GM18520 (cell line): ENCODE measurements around the gene CHEK2.
"Not testable (repeated sequence)": the region's sequence is repeated elsewhere in the genome, so short reads cannot be mapped to it uniquely, and the experiment has no call there.

Experiments used
- ATAC-seq: cut with Tn5 transposase; IDR thresholded peaks from one replicate; pipeline ENCODE4 v1.9.1; 2021; ENCODE audit not compliant: unreplicated experiment

CHEK2 gene

GRCh38 chr22:28742562-28742962, 942 bp upstream of the CHEK2 start:
- no peak for ATAC-seq

GRCh38 chr22:28741200-28741784, 328 bp downstream of the CHEK2 start:
- no peak for ATAC-seq

GRCh38 chr22:28738876-28739275, 2.7 kb downstream of the CHEK2 start:
- ATAC-seq = not testable (repeated sequence)

- ATAC-seq = no peak
These were observed 3.9 kb downstream of the CHEK2 start for GRCh38 chr22:28737701-28738100.

- no peak for ATAC-seq
These were observed 5.1 kb downstream of the CHEK2 start for GRCh38 chr22:28736301-28737155.

GRCh38 chr22:28734393-28734792, 7.2 kb downstream of the CHEK2 start:
- ATAC-seq = no peak

GRCh38 chr22:28730179-28730578, 11.4 kb downstream of the CHEK2 start:
- no peak for ATAC-seq

- no peak for ATAC-seq
These were observed 12.9 kb downstream of the CHEK2 start for GRCh38 chr22:28728621-28729313.

- ATAC-seq = no peak
These were observed 13.6 kb downstream of the CHEK2 start for GRCh38 chr22:28728002-28728401.

- ATAC-seq = no peak
These were observed 23.6 kb downstream of the CHEK2 start for GRCh38 chr22:28718044-28718443.

GRCh38 chr22:28716686-28717085, 24.9 kb downstream of the CHEK2 start:
- no peak for ATAC-seq

- ATAC-seq = no peak
These were observed 26.0 kb downstream of the CHEK2 start for GRCh38 chr22:28715611-28716010.

- ATAC-seq = no peak
These were observed 27.5 kb downstream of the CHEK2 start for GRCh38 chr22:28714043-28714628.

- no peak for ATAC-seq
These were observed 29.5 kb downstream of the CHEK2 start for GRCh38 chr22:28711820-28712777.

- no peak for ATAC-seq
These were observed 30.3 kb downstream of the CHEK2 start for GRCh38 chr22:28711341-28711740.

- no peak for ATAC-seq
These were observed 30.9 kb downstream of the CHEK2 start for GRCh38 chr22:28710576-28711191.

- no peak for ATAC-seq
These were observed 31.5 kb downstream of the CHEK2 start for GRCh38 chr22:28710107-28710506.

- ATAC-seq = no peak
These were observed 34.8 kb downstream of the CHEK2 start for GRCh38 chr22:28706845-28707244.

- ATAC-seq = no peak
These were observed 38.2 kb downstream of the CHEK2 start for GRCh38 chr22:28703436-28703835.

- no peak for ATAC-seq
These were observed 38.7 kb downstream of the CHEK2 start for GRCh38 chr22:28702891-28703290.
